Mammary epithelial cell (primary cell): Measurements from ENCODE around the gene AVPI1.

Experiments used
- CTCF ChIP-seq, 2 donors: IDR thresholded peaks in 1 of 2; conservative IDR thresholded peaks in 1 of 2; 2 replicates each; pipeline ENCODE4 v1.5.1; 2011 to 2012; ENCODE audit warnings: inconsistent platforms in 2 of 2, low read length in 2 of 2, mild to moderate bottlenecking in 2 of 2, control low read depth in 1 of 2, low read depth in 1 of 2; ENCODE audit not compliant: insufficient read depth in 1 of 2; ENCODE audit errors: extremely low read depth in 1 of 2
- EZH2 ChIP-seq: IDR thresholded peaks from 2 replicates; pipeline ENCODE4 v1.6.1; 2012; ENCODE audit warnings: low read length, inconsistent platforms, borderline replicate concordance

- TF ChIP-seq CTCF (conservative IDR thresholded peaks at IDR 0.05 in 1 of 2, IDR thresholded peaks at IDR 0.05 in 1 of 2; ENCODE audit: extremely low read depth in 1 of 2, insufficient read depth in 1 of 2, low read depth in 1 of 2, low read length in 2 of 2) (no peak), EZH2 (no peak)
Observed at GRCh38 chr10:97717627-97718026, 30.6 kb upstream of the AVPI1 start.
